Measurements from ENCODE around the gene SAMD4B. TPM values are rescaled to one million over a fixed set of nuclear protein-coding genes. Genes with fewer than 3 reads are reported as not detected.

SAMD4B gene
- total and polyA plus RNA-seq, 9 of the 15 experiments (the other 6 are each of a cell fraction or from before 2014, with no cell fraction given), result 3.4 to 90.5 (median 38.0) TPM

- TF ChIP-seq POLR2AphosphoS2 (IDR thresholded peaks at IDR 0.05; ENCODE audit: low read length), result no peak
- no peak for TF ChIP-seq POU5F1 (IDR thresholded peaks at IDR 0.05; ENCODE audit: borderline replicate concordance, low read depth, low read length, partially characterized antibody)
- TF ChIP-seq ZNF398 (CRISPR knock-in tag; IDR thresholded peaks at IDR 0.05), result no peak
- no peak for TF ChIP-seq MCM5 (IDR thresholded peaks at IDR 0.05; ENCODE audit: low read depth)
- TF ChIP-seq NBN (IDR thresholded peaks at IDR 0.05; ENCODE audit: low read depth), result peak; percentile 94
- no peak for TF ChIP-seq THRA (IDR thresholded peaks at IDR 0.05)
- TF ChIP-seq PTBP1 (IDR thresholded peaks at IDR 0.05; ENCODE audit: low read depth, low read length), result peak; percentile 35; the same call in 1 of the 2 replicates
- TF ChIP-seq RCOR1 (IDR thresholded peaks at IDR 0.05; ENCODE audit: borderline replicate concordance in 1 of 2, low read depth in 2 of 2, low read length in 2 of 2), result no peak
- TF ChIP-seq TAF7 (tag; IDR thresholded peaks at IDR 0.05), result no peak
- no peak for TF ChIP-seq CREB3 (tag; conservative IDR thresholded peaks at IDR 0.05; ENCODE audit: low read depth)
- TF ChIP-seq XRCC4 (IDR thresholded peaks at IDR 0.05; ENCODE audit: extremely low read depth, insufficient read depth, insufficient read length), result no peak
- peak; percentile 61 for TF ChIP-seq PHF20 (IDR thresholded peaks at IDR 0.05; ENCODE audit: partially characterized antibody)
- TF ChIP-seq SAFB2 (IDR thresholded peaks at IDR 0.05; ENCODE audit: borderline replicate concordance, low read depth, low read length, severe bottlenecking), result no peak
- no peak for TF ChIP-seq SP1 (CRISPR knock-in tag; IDR thresholded peaks at IDR 0.05)
- TF ChIP-seq NCOR1 (IDR thresholded peaks at IDR 0.05), result peak; percentile 61
- no peak for TF ChIP-seq E2F5 (CRISPR knock-in tag; IDR thresholded peaks at IDR 0.05)
- no peak for TF ChIP-seq ELK3 (CRISPR knock-in tag; IDR thresholded peaks at IDR 0.05)
- no peak for TF ChIP-seq BCL6 (CRISPR knock-in tag; IDR thresholded peaks at IDR 0.05)
- 0 out of 2 replicates have a peak, but pooled peaks have one; percentile 62 for TF ChIP-seq DNMT1 (IDR thresholded peaks at IDR 0.05)
- no peak for TF ChIP-seq KLF13 (tag; IDR thresholded peaks at IDR 0.05; ENCODE audit: borderline replicate concordance, low read depth)
- no peak for TF ChIP-seq ZFPM2 (CRISPR knock-in tag; IDR thresholded peaks at IDR 0.05)
- 0 out of 2 replicates have a peak, but pooled peaks have one; percentile 32 for TF ChIP-seq MEF2D (tag; conservative IDR thresholded peaks at IDR 0.05; ENCODE audit: low read depth)
- TF ChIP-seq KLF6 (CRISPR knock-in tag; IDR thresholded peaks at IDR 0.05; ENCODE audit: borderline replicate concordance), result no peak
Measured at GRCh38 chr19:39410017-39410830, 68.0 kb downstream of the SAMD4B start (continued).

Data from K562 (cell line).